Natural killer cell treated with Interleukin-12 subunit alpha and Interleukin-12 subunit beta and Interleukin-15 and Interleukin-18, amount 100 ng/mL, for 72 hours (primary cell): Measurements from ENCODE around the gene HES3. TPM values are rescaled to one million over a fixed set of nuclear protein-coding genes. Genes with fewer than 3 reads are reported as not detected.

Experiments
- ATAC-seq, 2 donors: fragments of 150-1000 bp; cut with Tn5 transposase in 1 of 2; sonication (Bioruptor Pico), chemical (Tn5 transposase) in 1 of 2; 2 replicates each; pipeline ENCODE4 v1.10.0; 2021
- DNase-seq: peaks from one replicate; pipeline ENCODE4 v3.0.0; 2022; ENCODE audit warnings: low spot score
- H3K27ac Mint-ChIP-seq, 2 donors: 1 replicate in 1 of 2; 2 replicates in 1 of 2; pipeline ENCODE4 v1.8.0; 2022; ENCODE audit warnings: mixed read lengths in 2 of 2, mild to moderate bottlenecking in 1 of 2, moderate library complexity in 1 of 2
- H3K27me3 Mint-ChIP-seq, 2 donors: 1 replicate in 1 of 2; 2 replicates in 1 of 2; pipeline ENCODE4 v1.8.0; 2022; ENCODE audit warnings: mixed read lengths in 2 of 2
- H3K36me3 Mint-ChIP-seq: one replicate; pipeline ENCODE4 v1.8.0; 2022; ENCODE audit warnings: mixed read lengths
- H3K4me1 Mint-ChIP-seq, 2 donors: 1 replicate in 1 of 2; 2 replicates in 1 of 2; pipeline ENCODE4 v1.8.0; 2022; ENCODE audit warnings: low read depth in 2 of 2, mixed read lengths in 2 of 2, mild to moderate bottlenecking in 1 of 2
- H3K4me3 Mint-ChIP-seq: one replicate; pipeline ENCODE4 v1.8.0; 2022; ENCODE audit warnings: mixed read lengths
- H3K9me3 Mint-ChIP-seq: 2 replicates; pipeline ENCODE4 v1.8.0; 2022; ENCODE audit warnings: mixed read lengths
- total RNA-seq, 2 donors: library from RNA; stranded (reverse); gene quantifications; one replicate each; pipeline ENCODE4 v1.2.3, GENCODE V29; 2022

HES3 gene
- total RNA-seq, 2 donors from 2014 or later, result not detected

DNA sequence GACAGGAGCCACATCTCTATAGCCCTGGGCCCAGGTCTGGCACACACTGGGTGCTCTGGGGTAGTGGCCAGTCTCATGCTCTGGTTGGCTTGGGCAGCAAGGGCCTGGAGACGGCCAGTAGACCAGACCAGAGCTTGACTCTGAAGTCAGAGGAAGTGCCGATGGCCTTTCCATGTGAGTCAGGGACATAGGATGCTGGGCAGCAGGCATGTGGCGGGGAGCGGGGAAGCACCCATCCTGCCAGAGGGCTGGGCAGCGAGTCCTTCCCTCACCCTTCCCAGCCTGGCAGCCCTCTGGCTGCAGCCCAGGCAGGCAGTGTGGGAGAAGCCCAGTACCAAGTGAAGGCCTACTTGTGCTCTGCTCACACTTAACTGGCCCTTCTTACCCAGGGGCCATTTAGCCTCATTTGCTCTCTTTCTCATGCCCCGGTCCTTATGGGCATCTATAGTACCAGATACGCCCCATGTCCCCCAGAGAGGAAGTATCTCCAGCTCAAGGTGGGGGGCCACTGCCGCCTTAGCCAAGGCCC, 13.6 kb downstream of the HES3 start:
- Mint-ChIP-seq H3K27me3 (no peaks in the 10 kb centered on the region), H3K36me3 (no peaks in the 10 kb centered on the region), H3K9me3 (no peaks in the 10 kb centered on the region), H3K4me3 (no peak overlapping the region), H3K27ac (no peak overlapping the region), H3K4me1 (peaks cover 0 to 3% of the 10 kb centered on the region in 2 donors)
- ATAC-seq (no peak), DNase-seq (no peak)

GRCh38 chr1:6258675-6259074, 14.7 kb downstream of the HES3 start:
- Mint-ChIP-seq H3K36me3 (no peaks in the 10 kb centered on the region), H3K4me3 (peak overlapping the region; percentile 12), H3K27me3 (no peaks in the 10 kb centered on the region), H3K9me3 (no peaks in the 10 kb centered on the region), H3K4me1 (peaks cover 0 to 3% of the 10 kb centered on the region in 2 donors), H3K27ac (no peak overlapping the region)
- ATAC-seq (no peak), DNase-seq (no peak)

DNA sequence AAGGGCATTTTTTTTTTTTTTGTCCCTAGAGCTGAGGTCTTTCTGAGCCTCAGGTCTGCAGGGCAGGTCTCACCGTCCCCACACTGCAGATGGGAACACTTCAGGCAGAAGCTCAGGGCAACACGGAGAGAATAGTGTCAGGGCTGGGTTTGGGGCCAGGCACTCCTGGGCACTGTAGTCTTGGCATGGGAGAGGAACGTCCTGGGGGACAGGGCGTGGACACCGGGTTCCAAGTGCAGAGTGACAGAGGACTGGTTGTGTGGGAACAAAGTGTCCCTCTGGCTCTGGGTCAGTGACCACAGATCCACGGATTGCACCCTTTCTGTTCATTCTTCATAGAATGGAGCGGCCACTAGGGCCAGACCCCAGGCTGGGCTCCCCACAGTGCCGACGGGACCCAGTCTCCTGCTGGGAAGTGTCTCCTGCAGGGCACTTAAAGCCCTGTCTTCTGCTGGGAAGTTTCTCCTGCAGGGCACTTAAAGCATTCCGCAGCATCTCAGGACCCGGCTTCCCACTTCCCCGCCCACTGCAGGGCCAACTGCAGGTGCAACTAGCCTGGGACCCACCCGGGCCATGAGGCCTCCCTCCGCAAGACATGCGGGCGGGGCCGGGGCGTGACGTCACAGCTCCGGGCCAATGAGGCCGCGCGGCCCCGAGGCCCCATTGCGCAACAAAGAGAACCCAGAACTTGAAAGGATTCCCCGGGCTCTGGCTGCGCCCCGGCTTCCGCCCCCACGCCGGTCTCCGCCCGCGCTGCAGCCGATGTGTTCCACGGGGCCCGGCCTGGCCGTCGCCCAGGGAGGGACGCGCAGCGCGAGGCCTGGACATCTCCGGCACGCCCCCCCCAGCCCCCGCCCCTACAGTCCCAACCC, 15.7 kb downstream of the HES3 start:
- DNase-seq, result peak; percentile 94

DNA sequence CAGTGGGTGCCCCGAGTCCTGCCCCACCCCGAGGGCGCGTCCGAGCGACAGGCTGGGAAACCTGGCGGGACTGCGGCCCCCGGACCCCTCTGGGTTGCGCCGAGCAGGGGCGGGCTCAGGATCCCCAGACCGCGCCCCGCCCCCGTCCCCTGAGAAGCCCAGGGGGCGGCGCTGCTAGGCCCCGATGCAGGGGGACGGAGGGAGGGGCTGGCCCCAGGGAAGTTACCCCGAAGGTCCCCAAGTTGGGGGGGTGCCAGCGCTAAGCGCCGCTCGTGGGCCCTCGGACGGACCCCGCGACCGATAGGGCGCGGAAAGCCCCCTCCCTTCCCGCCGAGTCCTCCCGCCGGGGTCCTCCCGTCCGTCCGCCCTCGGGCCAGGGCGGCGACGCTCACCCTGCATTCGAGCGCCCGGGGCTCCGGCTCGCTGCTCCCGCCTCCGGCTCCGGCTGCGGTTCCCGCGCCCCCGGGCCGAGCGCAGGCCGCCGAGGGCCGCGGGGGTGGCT, 16.5 kb downstream of the HES3 start:
- Mint-ChIP-seq H3K4me3 (no peak overlapping the region), H3K9me3 (no peaks in the 10 kb centered on the region), H3K4me1 (peaks cover 0 to 3% of the 10 kb centered on the region in 2 donors), H3K27me3 (no peaks in the 10 kb centered on the region), H3K36me3 (no peaks in the 10 kb centered on the region), H3K27ac (no peak overlapping the region)
- peak; percentile 70 for DNase-seq
- peak; percentile 60 to 68 for ATAC-seq

More for the DNA sequence above, 15.7 kb downstream of the HES3 start:
- Mint-ChIP-seq H3K27ac (no peak overlapping the region), H3K9me3 (no peaks in the 10 kb centered on the region), H3K4me1 (peaks cover 0 to 3% of the 10 kb centered on the region in 2 donors), H3K4me3 (peak overlapping the region; percentile 34), H3K36me3 (no peaks in the 10 kb centered on the region), H3K27me3 (no peaks in the 10 kb centered on the region)
- ATAC-seq, result peak; percentile 73 to 84

- DNase-seq (peak; percentile 78), ATAC-seq (peak; percentile 81 to 87)
- Mint-ChIP-seq H3K9me3 (no peaks in the 10 kb centered on the region), H3K4me1 (peaks cover 0 to 3% of the 10 kb centered on the region in 2 donors), H3K4me3 (peak within 1 kb of the TSS; percentile 34), H3K27ac (no peak within 1 kb of the TSS), H3K27me3 (no peaks in the 10 kb centered on the region), H3K36me3 (no peaks in the 10 kb centered on the region)
Measured at GRCh38 chr1:6260961-6261614, 17.1 kb downstream of the HES3 start, which contains the start of gene GPR153. TSS of gene GPR153 (minus strand) at chr1:6261098. CDS start at chr1:6254905, 6,193 bp downstream.

- DNase-seq, result no peak
- Mint-ChIP-seq H3K27me3 (no peaks in the 10 kb centered on the region), H3K9me3 (no peaks in the 10 kb centered on the region), H3K36me3 (no peaks in the 10 kb centered on the region), H3K27ac (no peak overlapping the region), H3K4me1 (peaks cover 0 to 3% of the 10 kb centered on the region in 2 donors), H3K4me3 (peak overlapping the region; percentile 20)
- ATAC-seq, result no peak
Measured at GRCh38 chr1:6261615-6261995, 17.6 kb downstream of the HES3 start.

- Mint-ChIP-seq H3K27me3 (no peaks in the 10 kb centered on the region), H3K4me3 (no peak overlapping the region), H3K9me3 (no peaks in the 10 kb centered on the region), H3K4me1 (peaks cover 0 to 3% of the 10 kb centered on the region in 2 donors), H3K27ac (no peak overlapping the region), H3K36me3 (no peaks in the 10 kb centered on the region)
- ATAC-seq (no peak), DNase-seq (no peak)
Measured at GRCh38 chr1:6262555-6263420, 18.8 kb downstream of the HES3 start.

- H3K4me1 Mint-ChIP-seq, result peaks cover 0 to 3% of the 10 kb centered on the region in 2 donors
- DNase-seq, result no peak
- H3K27ac Mint-ChIP-seq, result no peak overlapping the region
Measured at GRCh38 chr1:6263716-6264115, 19.7 kb downstream of the HES3 start.

DNA sequence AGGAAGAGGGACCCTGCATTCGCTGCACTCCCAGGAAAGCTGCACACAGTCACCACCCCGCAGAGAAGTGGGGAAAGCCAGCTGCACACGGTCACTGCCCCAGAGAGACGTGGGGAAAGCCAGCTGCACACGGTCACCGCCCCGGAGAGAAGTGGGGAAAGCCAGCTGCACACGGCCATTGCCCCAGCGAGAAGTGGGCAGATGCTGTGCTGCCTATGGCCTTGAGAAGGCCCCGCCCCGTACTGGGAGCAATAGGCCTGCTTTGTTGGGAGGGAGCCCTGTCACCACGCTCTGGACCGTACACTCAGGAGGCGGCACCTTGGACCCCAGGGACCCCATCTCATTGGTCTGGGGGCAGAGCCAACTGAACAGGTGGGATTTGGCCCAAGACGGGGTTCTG, 21.2 kb downstream of the HES3 start:
- Mint-ChIP-seq H3K36me3 (no peaks in the 10 kb centered on the region), H3K4me1 (peaks cover 0 to 3% of the 10 kb centered on the region in 2 donors), H3K9me3 (no peaks in the 10 kb centered on the region), H3K4me3 (no peak overlapping the region), H3K27me3 (no peaks in the 10 kb centered on the region), H3K27ac (no peak overlapping the region)
- no peak for DNase-seq
- ATAC-seq, result no peak

More at GRCh38 chr1:6263716-6264115, 19.7 kb downstream of the HES3 start:
- no peak for ATAC-seq
- Mint-ChIP-seq H3K27me3 (no peaks in the 10 kb centered on the region), H3K4me3 (no peak overlapping the region), H3K36me3 (no peaks in the 10 kb centered on the region), H3K9me3 (no peaks in the 10 kb centered on the region)

DNA sequence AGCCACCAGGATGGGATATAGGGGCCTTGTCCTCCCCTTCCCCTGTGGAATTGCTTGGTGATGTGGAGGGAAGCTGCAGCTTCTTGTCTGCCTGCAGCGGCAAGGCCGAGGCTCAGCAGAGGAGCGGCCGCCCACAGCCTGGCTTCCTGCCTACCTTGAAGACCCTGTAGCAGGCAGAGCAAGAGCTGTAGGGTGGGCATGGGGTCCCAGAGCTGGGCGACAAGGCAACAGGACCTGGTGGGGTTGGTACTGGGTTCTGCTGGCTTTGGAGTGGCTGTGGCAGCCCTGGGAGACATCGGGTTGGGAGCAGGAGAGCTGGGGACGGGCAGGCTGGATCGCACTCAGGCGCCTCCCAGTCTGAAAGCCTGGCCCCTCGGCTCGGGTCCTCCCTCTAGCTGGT, 22.7 kb downstream of the HES3 start:
- DNase-seq (no peak), ATAC-seq (no peak)
- Mint-ChIP-seq H3K27ac (no peak overlapping the region), H3K36me3 (no peaks in the 10 kb centered on the region), H3K4me3 (no peak overlapping the region), H3K27me3 (no peaks in the 10 kb centered on the region), H3K9me3 (no peaks in the 10 kb centered on the region), H3K4me1 (peaks cover 0 to 3% of the 10 kb centered on the region in 2 donors)

GRCh38 chr1:6267686-6268322, 23.8 kb downstream of the HES3 start:
- Mint-ChIP-seq H3K36me3 (no peaks in the 10 kb centered on the region), H3K9me3 (no peaks in the 10 kb centered on the region), H3K4me1 (no peaks in the 10 kb centered on the region), H3K27ac (no peak overlapping the region), H3K27me3 (no peaks in the 10 kb centered on the region), H3K4me3 (no peak overlapping the region)
- no peak for ATAC-seq
- DNase-seq, result no peak

DNA sequence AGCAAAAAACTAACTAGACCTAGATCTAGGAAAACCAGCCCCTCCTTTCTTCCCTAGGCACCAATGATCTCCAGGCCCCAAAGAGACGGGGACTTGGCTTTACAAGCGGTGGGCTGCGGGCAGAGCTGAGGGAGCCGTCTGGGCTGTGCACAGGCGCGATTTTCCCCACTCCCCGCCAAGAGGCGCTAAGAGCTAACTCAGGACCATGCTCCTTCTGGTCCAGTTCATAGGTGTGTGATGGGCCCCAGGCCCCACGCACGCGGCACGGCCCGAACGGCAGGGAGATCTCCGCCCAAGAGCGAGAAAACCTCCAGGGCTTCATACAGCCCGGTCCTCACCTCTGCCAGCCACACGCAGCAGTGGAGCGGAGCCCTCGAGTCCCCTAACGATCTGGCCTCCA, 24.4 kb downstream of the HES3 start:
- no peaks in the 10 kb centered on the region for H3K27me3 Mint-ChIP-seq
- H3K36me3 Mint-ChIP-seq, result no peaks in the 10 kb centered on the region
- no peak overlapping the region for H3K4me3 Mint-ChIP-seq
- DNase-seq, result no peak
- H3K9me3 Mint-ChIP-seq, result no peaks in the 10 kb centered on the region
- ATAC-seq, result no peak
- no peaks in the 10 kb centered on the region for H3K4me1 Mint-ChIP-seq
- H3K27ac Mint-ChIP-seq, result no peak overlapping the region

DNA sequence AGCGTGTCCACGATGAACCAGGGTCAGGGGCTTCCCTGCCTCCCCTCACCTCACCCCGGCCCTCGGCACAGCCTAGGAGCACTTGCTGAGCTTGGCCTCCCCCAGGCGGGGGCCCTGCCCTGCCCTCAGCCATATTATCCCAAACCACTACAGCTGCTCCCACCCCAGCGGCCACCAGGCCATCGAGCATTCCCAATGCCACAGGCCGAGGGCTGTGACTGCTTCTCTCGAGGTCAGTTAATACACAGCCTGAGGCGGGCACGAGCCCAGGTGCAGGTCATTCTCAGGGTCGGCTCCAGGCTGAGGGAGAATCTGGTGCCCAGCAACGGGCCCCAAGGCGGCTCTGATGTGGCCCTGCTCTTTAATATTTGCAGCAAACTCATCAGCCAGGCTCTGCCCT, 25.3 kb downstream of the HES3 start:
- Mint-ChIP-seq H3K4me3 (no peak overlapping the region), H3K27ac (no peak overlapping the region), H3K36me3 (no peaks in the 10 kb centered on the region), H3K4me1 (no peaks in the 10 kb centered on the region), H3K9me3 (no peaks in the 10 kb centered on the region), H3K27me3 (no peaks in the 10 kb centered on the region)
- ATAC-seq, result no peak
- DNase-seq, result no peak
